NCI-H748 (cell line): Measurements from ENCODE around the gene ASB11.
A peak's percentile ranks its signal among the peaks of the same experiment; 100 is the strongest.
"Not testable (repeated sequence)": the region's sequence is repeated elsewhere in the genome, so short reads cannot be mapped to it uniquely, and the experiment has no call there.

ENCODE experiments used
- DNase-seq: peaks from one replicate; lab custom pipeline; 2025; ENCODE audit not compliant: unreplicated experiment; lab: John Stamatoyannopoulos, UW

Gene ASB11

GRCh38 chrX:15310117-15310516, 5.3 kb downstream of the ASB11 start:
- peak; percentile 88 for DNase-seq

GRCh38 chrX:15305899-15306298, 9.5 kb downstream of the ASB11 start:
- not testable (repeated sequence) for DNase-seq

- no peak for DNase-seq
Measured at GRCh38 chrX:15301924-15302323, 13.5 kb downstream of the ASB11 start.

GRCh38 chrX:15299941-15300851, 15.2 kb downstream of the ASB11 start:
- peak; percentile 25 for DNase-seq

GRCh38 chrX:15298780-15299179, 16.7 kb downstream of the ASB11 start:
- DNase-seq, result no peak

- no peak for DNase-seq
Measured at GRCh38 chrX:15298201-15298600, 17.2 kb downstream of the ASB11 start.

GRCh38 chrX:15293451-15293850, 22.0 kb downstream of the ASB11 start:
- DNase-seq, result no peak

GRCh38 chrX:15292861-15293260, 22.6 kb downstream of the ASB11 start:
- no peak for DNase-seq

GRCh38 chrX:15277604-15278003, 37.8 kb downstream of the ASB11 start:
- no peak for DNase-seq

GRCh38 chrX:15274946-15275345, 40.5 kb downstream of the ASB11 start:
- DNase-seq, result no peak

- DNase-seq, result not testable (repeated sequence)
Measured at GRCh38 chrX:15273275-15273674, 42.2 kb downstream of the ASB11 start.

GRCh38 chrX:15271757-15272156, 43.7 kb downstream of the ASB11 start:
- no peak for DNase-seq

GRCh38 chrX:15269618-15270521, 45.6 kb downstream of the ASB11 start, which contains the start of gene ASB9:
Gene ASB9 (minus strand): TSS chrX:15270083. CDS start chrX:15269874, 209 bp downstream.
- peak; percentile 84 for DNase-seq

GRCh38 chrX:15269120-15269519, 46.3 kb downstream of the ASB11 start:
- DNase-seq, result peak; percentile 75

- no peak for DNase-seq
Measured at GRCh38 chrX:15254852-15255251, 60.6 kb downstream of the ASB11 start.

GRCh38 chrX:15245896-15246295, 69.5 kb downstream of the ASB11 start:
- no peak for DNase-seq

GRCh38 chrX:15244421-15244820, 71.0 kb downstream of the ASB11 start:
- no peak for DNase-seq

GRCh38 chrX:15242899-15243555, 72.4 kb downstream of the ASB11 start:
- peak; percentile 65 for DNase-seq

GRCh38 chrX:15241301-15241700, 74.1 kb downstream of the ASB11 start:
- DNase-seq, result no peak

- no peak for DNase-seq
Measured at GRCh38 chrX:15240414-15240813, 75.0 kb downstream of the ASB11 start.

GRCh38 chrX:15236146-15236545, 79.3 kb downstream of the ASB11 start:
- no peak for DNase-seq
